Mucosa of rectum (tissue), 2 donors: Measurements from ENCODE around the gene ZGPAT.
"Not testable (repeated sequence)": the region's sequence is repeated elsewhere in the genome, so short reads cannot be mapped to it uniquely, and the experiment has no call there.

Experiments used
- H3K27ac ChIP-seq, 2 donors: one replicate each; pipeline ENCODE4 v1.7.0; 2013; ENCODE audit warnings: inconsistent platforms in 2 of 2, low read depth in 2 of 2, low read length in 2 of 2
- H3K27me3 ChIP-seq, 2 donors: one replicate each; pipeline ENCODE4 v1.7.0; 2013; ENCODE audit warnings: low read length in 2 of 2; ENCODE audit not compliant: control insufficient read depth in 2 of 2, insufficient read depth in 2 of 2
- H3K36me3 ChIP-seq, 2 donors: one replicate each; pipeline ENCODE4 v1.7.0; 2013; ENCODE audit warnings: low read length in 2 of 2; ENCODE audit not compliant: control insufficient read depth in 2 of 2, insufficient read depth in 2 of 2
- H3K4me1 ChIP-seq, 2 donors: one replicate each; pipeline ENCODE4 v1.7.0; 2013; ENCODE audit warnings: low read length in 2 of 2, mild to moderate bottlenecking in 1 of 2; ENCODE audit not compliant: control insufficient read depth in 2 of 2, insufficient read depth in 2 of 2
- H3K4me3 ChIP-seq, 2 donors: one replicate each; pipeline ENCODE4 v1.7.0; 2013; ENCODE audit warnings: low read length in 2 of 2
- H3K9ac ChIP-seq, 2 donors: one replicate each; pipeline ENCODE4 v1.7.0; 2013; ENCODE audit warnings: low read length in 2 of 2, low read depth in 1 of 2, mild to moderate bottlenecking in 1 of 2
- H3K9me3 ChIP-seq, 2 donors: one replicate each; pipeline ENCODE4 v1.7.0; 2013; ENCODE audit warnings: low read length in 2 of 2; ENCODE audit not compliant: control insufficient read depth in 2 of 2
- donor health status: healthy.
- donor health status: Normal muscosa, but diverticular disease.

The ZGPAT gene

GRCh38 chr20:63774306-63774705 lies 66.5 kb downstream of the ZGPAT start:
- H3K36me3 ChIP-seq, result no peaks in the 10 kb centered on the region
- no peak overlapping the region for H3K4me3 ChIP-seq
- H3K27me3 ChIP-seq, result no peaks in the 10 kb centered on the region
- H3K27ac ChIP-seq, result no peak overlapping the region
- H3K9ac ChIP-seq, result no peak overlapping the region
- no peaks in the 10 kb centered on the region for H3K4me1 ChIP-seq
- no peaks in the 10 kb centered on the region for H3K9me3 ChIP-seq

GRCh38 chr20:63775096-63775978 lies 67.5 kb downstream of the ZGPAT start:
- no peak overlapping the region for H3K4me3 ChIP-seq
- no peak overlapping the region for H3K27ac ChIP-seq
- no peak overlapping the region for H3K9ac ChIP-seq
- H3K27me3 ChIP-seq, result no peaks in the 10 kb centered on the region
- no peaks in the 10 kb centered on the region for H3K36me3 ChIP-seq
- H3K9me3 ChIP-seq, result no peaks in the 10 kb centered on the region
- H3K4me1 ChIP-seq, result no peaks in the 10 kb centered on the region

DNA sequence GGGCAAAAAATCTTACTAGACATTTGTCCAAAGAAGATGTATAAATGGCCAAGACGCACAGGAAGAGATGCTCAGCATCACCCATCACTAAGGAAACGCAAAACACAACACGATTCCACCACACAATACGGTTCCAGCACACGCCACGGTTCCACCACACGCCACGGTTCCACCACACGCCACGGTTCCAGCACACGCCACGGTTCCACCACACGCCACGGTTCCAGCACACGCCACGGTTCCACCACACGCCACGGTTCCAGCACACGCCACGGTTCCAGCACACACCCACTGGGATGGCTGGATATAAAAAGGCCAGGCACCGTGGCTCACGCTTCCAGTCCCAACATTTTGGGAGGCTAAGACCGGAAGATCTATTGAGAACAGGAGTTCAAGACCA lies 69.0 kb downstream of the ZGPAT start:
- H3K9ac ChIP-seq, H3K9me3 ChIP-seq, H3K36me3 ChIP-seq, H3K4me3 ChIP-seq, H3K27ac ChIP-seq, H3K27me3 ChIP-seq, H3K4me1 ChIP-seq: not testable (repeated sequence)

- Histone ChIP-seq H3K36me3 (no peaks in the 10 kb centered on the region), H3K9ac (no peak overlapping the region), H3K4me1 (peaks cover 0 to 3% of the 10 kb centered on the region in 2 donors), H3K4me3 (no peak overlapping the region), H3K9me3 (no peaks in the 10 kb centered on the region), H3K27me3 (no peaks in the 10 kb centered on the region), H3K27ac (no peak overlapping the region)
Measured at GRCh38 chr20:63777614-63778013, 69.8 kb downstream of the ZGPAT start.

- H3K27me3 ChIP-seq, result no peaks in the 10 kb centered on the region
- H3K27ac ChIP-seq, result no peak overlapping the region
- H3K36me3 ChIP-seq, result no peaks in the 10 kb centered on the region
- no peaks in the 10 kb centered on the region for H3K9me3 ChIP-seq
- H3K4me3 ChIP-seq, result no peak overlapping the region
- no peak overlapping the region for H3K9ac ChIP-seq
- H3K4me1 ChIP-seq, result peaks cover 0 to 3% of the 10 kb centered on the region in 2 donors
Measured at GRCh38 chr20:63778034-63778752, 70.4 kb downstream of the ZGPAT start.

GRCh38 chr20:63778857-63779256 lies 71.0 kb downstream of the ZGPAT start:
- H3K9ac ChIP-seq, result no peak overlapping the region

GRCh38 chr20:63781181-63781580 lies 73.3 kb downstream of the ZGPAT start:
- Histone ChIP-seq H3K36me3 (no peaks in the 10 kb centered on the region), H3K27me3 (no peaks in the 10 kb centered on the region), H3K4me1 (peaks cover 0 to 3% of the 10 kb centered on the region in 2 donors), H3K4me3 (no peak overlapping the region), H3K9ac (no peak overlapping the region), H3K27ac (no peak overlapping the region), H3K9me3 (no peaks in the 10 kb centered on the region)

More at GRCh38 chr20:63778857-63779256, 71.0 kb downstream of the ZGPAT start:
- H3K4me3 ChIP-seq, result no peak overlapping the region
- H3K36me3 ChIP-seq, result no peaks in the 10 kb centered on the region
- peaks cover 0 to 3% of the 10 kb centered on the region in 2 donors for H3K4me1 ChIP-seq
- H3K9me3 ChIP-seq, result no peaks in the 10 kb centered on the region
- H3K27ac ChIP-seq, result no peak overlapping the region
- H3K27me3 ChIP-seq, result no peaks in the 10 kb centered on the region

GRCh38 chr20:63782051-63782471 lies 74.2 kb downstream of the ZGPAT start:
- Histone ChIP-seq H3K4me1 (peaks cover 0 to 3% of the 10 kb centered on the region in 2 donors), H3K9ac (no peak overlapping the region), H3K36me3 (no peaks in the 10 kb centered on the region), H3K27me3 (no peaks in the 10 kb centered on the region), H3K9me3 (no peaks in the 10 kb centered on the region), H3K4me3 (no peak overlapping the region), H3K27ac (no peak overlapping the region)

GRCh38 chr20:63782521-63782971 lies 74.7 kb downstream of the ZGPAT start:
- Histone ChIP-seq H3K9ac (no peak overlapping the region), H3K27ac (no peak overlapping the region), H3K4me1 (peaks cover 0 to 3% of the 10 kb centered on the region in 2 donors), H3K36me3 (no peaks in the 10 kb centered on the region), H3K4me3 (no peak overlapping the region), H3K9me3 (no peaks in the 10 kb centered on the region), H3K27me3 (no peaks in the 10 kb centered on the region)

DNA sequence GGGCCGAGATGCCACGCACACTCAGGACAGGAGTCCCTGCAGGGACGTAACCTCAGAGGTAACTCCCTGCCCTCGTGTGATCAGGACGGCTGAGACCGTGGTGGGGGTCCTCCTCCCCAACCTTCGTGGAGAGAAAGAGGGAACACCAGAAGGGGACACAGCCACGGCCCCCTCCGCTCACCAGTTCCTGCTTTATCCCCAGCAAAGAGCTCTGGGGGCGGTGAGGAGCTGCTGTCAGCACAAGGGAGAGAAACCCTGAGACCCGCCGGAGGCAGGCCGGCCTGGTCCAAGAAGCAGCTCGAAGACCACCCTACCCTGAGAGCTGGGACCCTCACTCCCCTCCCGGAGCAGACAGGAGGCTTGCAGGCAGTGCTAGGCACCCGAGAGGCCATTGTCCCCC lies 76.1 kb downstream of the ZGPAT start:
- no peak overlapping the region for H3K27ac ChIP-seq
- peaks cover 0 to 3% of the 10 kb centered on the region in 2 donors for H3K4me1 ChIP-seq
- H3K36me3 ChIP-seq, result no peaks in the 10 kb centered on the region
- H3K4me3 ChIP-seq, result no peak overlapping the region
- H3K9me3 ChIP-seq, result no peaks in the 10 kb centered on the region
- no peak overlapping the region for H3K9ac ChIP-seq
- no peaks in the 10 kb centered on the region for H3K27me3 ChIP-seq
